Hematopoietic multipotent progenitor cell treated with erythropoietin and hydrocortisone succinate and interleukin-3 and kit ligand, for 17 days (in vitro differentiated cells): ENCODE measurements around the gene PKP4.
"Not testable (repeated sequence)": the region's sequence is repeated elsewhere in the genome, so short reads cannot be mapped to it uniquely, and the experiment has no call there.

Source experiments
- DNase-seq: peaks from one replicate; pipeline ENCODE4 v3.0.0-alpha.2; 2015; ENCODE audit warnings: low spot score

PKP4 gene

GRCh38 chr2:158456309-158457066 is at the start of gene PKP4, which contains the start of gene CCDC148:
Gene PKP4 (plus strand): TSS chr2:158456952. CDS start chr2:158533185, 76,233 bp downstream.
Gene CCDC148 (minus strand): TSS chr2:158456753. CDS start chr2:158456439, 314 bp downstream.
- peak; percentile 81 for DNase-seq

- no peak for DNase-seq
Observed at GRCh38 chr2:158407031-158407430, 49.7 kb upstream of the PKP4 start.

GRCh38 chr2:158410132-158410531 is 46.6 kb upstream of the PKP4 start:
- no peak for DNase-seq

GRCh38 chr2:158411748-158412147 is 45.0 kb upstream of the PKP4 start:
- DNase-seq: no peak

GRCh38 chr2:158412206-158412605 is 44.5 kb upstream of the PKP4 start:
- no peak for DNase-seq

GRCh38 chr2:158413581-158413980 is 43.2 kb upstream of the PKP4 start:
- DNase-seq: no peak

- no peak for DNase-seq
Observed at GRCh38 chr2:158414538-158414937, 42.2 kb upstream of the PKP4 start.

- DNase-seq: no peak
Observed at GRCh38 chr2:158432117-158432516, 24.6 kb upstream of the PKP4 start.

GRCh38 chr2:158433716-158434115 is 23.0 kb upstream of the PKP4 start:
- not testable (repeated sequence) for DNase-seq

- DNase-seq: not testable (repeated sequence)
Observed at GRCh38 chr2:158439062-158439461, 17.7 kb upstream of the PKP4 start.

- DNase-seq: no peak
Observed at GRCh38 chr2:158443606-158444005, 13.1 kb upstream of the PKP4 start.

GRCh38 chr2:158457092-158457825 is 507 bp downstream of the PKP4 start:
- DNase-seq: peak; percentile 26

GRCh38 chr2:158457826-158458616 is 1.3 kb downstream of the PKP4 start:
- peak; percentile 44 for DNase-seq

- DNase-seq: no peak
Observed at GRCh38 chr2:158458617-158458920, 1.8 kb downstream of the PKP4 start.

GRCh38 chr2:158459161-158460003 is 2.6 kb downstream of the PKP4 start:
- no peak for DNase-seq

GRCh38 chr2:158460632-158461297 is 4.0 kb downstream of the PKP4 start:
- no peak for DNase-seq

GRCh38 chr2:158463496-158464095 is 6.8 kb downstream of the PKP4 start:
- no peak for DNase-seq

GRCh38 chr2:158464426-158465281 is 7.9 kb downstream of the PKP4 start:
- no peak for DNase-seq

GRCh38 chr2:158467248-158467647 is 10.5 kb downstream of the PKP4 start:
- no peak for DNase-seq

GRCh38 chr2:158472829-158473228 is 16.1 kb downstream of the PKP4 start:
- not testable (repeated sequence) for DNase-seq
